CD14-positive monocyte (primary cell): ENCODE results near the gene SLCO3A1. TPM values are rescaled to one million over a fixed set of nuclear protein-coding genes. Genes with fewer than 3 reads are reported as not detected.

ENCODE experiments used
- DNase-seq, 3 donors: peaks; one replicate each; pipeline ENCODE4 v3.0.0-alpha.2; 2011 to 2022
- H2AFZ ChIP-seq: 2 replicates; pipeline ENCODE4 v1.6.0; 2012; ENCODE audit warnings: mild to moderate bottlenecking, low read depth, low read length, inconsistent platforms; ENCODE audit not compliant: insufficient read depth, poor library complexity, severe bottlenecking
- H3K27ac ChIP-seq, 2 donors: 1 replicate in 1 of 2; 2 replicates in 1 of 2; pipeline ENCODE4 v1.5.1; 2012 to 2013; ENCODE audit warnings: low read length in 2 of 2, control low read depth in 1 of 2, inconsistent platforms in 1 of 2, low read depth in 1 of 2, mild to moderate bottlenecking in 1 of 2
- H3K27me3 ChIP-seq, 2 donors: one replicate each; pipeline versions ENCODE4 v1.6.0 to v1.6.1; 2011 to 2013; ENCODE audit warnings: low read length in 2 of 2; ENCODE audit not compliant: control insufficient read depth in 2 of 2, insufficient read depth in 2 of 2
- H3K36me3 ChIP-seq, 2 donors: replicated peaks in 1 of 2; 1 replicate in 1 of 2; 2 replicates in 1 of 2; pipeline versions ENCODE4 v1.5.1 to v1.6.1; 2012 to 2013; ENCODE audit warnings: low read length in 2 of 2, control low read depth in 1 of 2, inconsistent platforms in 1 of 2, mild to moderate bottlenecking in 1 of 2; ENCODE audit not compliant: insufficient read depth in 2 of 2, control insufficient read depth in 1 of 2
- H3K4me1 ChIP-seq, 2 donors: 1 replicate in 1 of 2; 2 replicates in 1 of 2; pipeline versions ENCODE4 v1.5.1 to v1.6.1; 2012 to 2013; ENCODE audit warnings: low read length in 2 of 2, control low read depth in 1 of 2, inconsistent platforms in 1 of 2, mild to moderate bottlenecking in 1 of 2, moderate library complexity in 1 of 2; ENCODE audit not compliant: insufficient read depth in 2 of 2, control insufficient read depth in 1 of 2
- H3K4me2 ChIP-seq: replicated peaks from 2 replicates; pipeline ENCODE3; 2012; ENCODE audit warnings: low read length, moderate library complexity, mild to moderate bottlenecking; ENCODE audit not compliant: poor library complexity, severe bottlenecking; ENCODE audit errors: extremely low read depth
- H3K4me3 ChIP-seq, 3 experiments: fragments of 200-600 bp in 1 of 3; sonication (generic) in 1 of 3; replicated peaks in 1 of 3; 1 replicate in 2 of 3; 2 replicates in 1 of 3; pipeline ENCODE4 v1.5.1; 2011 to 2013; ENCODE audit warnings: low read length in 3 of 3, mild to moderate bottlenecking in 3 of 3, control low read depth in 2 of 3, low read depth in 2 of 3, inconsistent platforms in 1 of 3, moderate library complexity in 1 of 3
- H3K79me2 ChIP-seq: 2 replicates; pipeline ENCODE4 v1.6.0; 2012; ENCODE audit warnings: mild to moderate bottlenecking, control low read depth, inconsistent platforms, low read length, moderate library complexity; ENCODE audit not compliant: insufficient read depth
- H3K9ac ChIP-seq: 2 replicates; pipeline ENCODE4 v1.6.0; 2017; ENCODE audit warnings: low read length, mild to moderate bottlenecking; ENCODE audit not compliant: insufficient read depth, poor library complexity, severe bottlenecking
- H3K9me3 ChIP-seq, 2 donors: replicated peaks in 1 of 2; 1 replicate in 1 of 2; 2 replicates in 1 of 2; pipeline versions ENCODE4 v1.5.1 to v1.6.1; 2012 to 2013; ENCODE audit warnings: low read length in 2 of 2, control low read depth in 1 of 2; ENCODE audit not compliant: control insufficient read depth in 1 of 2, insufficient read depth in 1 of 2
- H4K20me1 ChIP-seq: 2 replicates; pipeline ENCODE4 v1.6.0; 2012; ENCODE audit warnings: mild to moderate bottlenecking, low read length, control low read depth, moderate library complexity; ENCODE audit not compliant: insufficient read depth
- H3K27ac Mint-ChIP-seq, 7 donors: one replicate each; pipeline ENCODE4 v1.8.0; 2020; ENCODE audit warnings: mild to moderate bottlenecking in 7 of 7, mixed read lengths in 7 of 7, moderate library complexity in 6 of 7, inconsistent platforms in 2 of 7
- H3K27me3 Mint-ChIP-seq, 3 donors: one replicate each; pipeline ENCODE4 v1.8.0; 2021 to 2022; ENCODE audit warnings: low read depth in 3 of 3, mild to moderate bottlenecking in 3 of 3, mixed read lengths in 3 of 3, moderate library complexity in 3 of 3, inconsistent platforms in 1 of 3
- H3K36me3 Mint-ChIP-seq, 2 donors: one replicate each; pipeline ENCODE4 v1.8.0; 2020; ENCODE audit warnings: mixed read lengths in 2 of 2, inconsistent platforms in 1 of 2, mild to moderate bottlenecking in 1 of 2
- H3K4me1 Mint-ChIP-seq: one replicate; pipeline ENCODE4 v1.8.0; 2020; ENCODE audit warnings: mild to moderate bottlenecking, mixed read lengths
- H3K4me3 Mint-ChIP-seq, 2 donors: one replicate each; pipeline ENCODE4 v1.8.0; 2020; ENCODE audit warnings: mild to moderate bottlenecking in 2 of 2, mixed read lengths in 2 of 2, moderate library complexity in 1 of 2
- H3K9me3 Mint-ChIP-seq, 7 donors: one replicate each; pipeline ENCODE4 v1.8.0; 2020 to 2022; ENCODE audit warnings: mixed read lengths in 7 of 7, mild to moderate bottlenecking in 6 of 7, moderate library complexity in 6 of 7, inconsistent platforms in 2 of 7
- WGBS: methylation state at CpG from one replicate; pipeline ENCODE4 v1.1.5; 2013; ENCODE audit warnings: missing lambda C conversion rate; ENCODE audit not compliant: insufficient coverage; 5-methylcytosine and 5-hydroxymethylcytosine counted together
- intact Hi-C, 2 donors: fragments of 100-400 bp; cut with micrococcal nuclease; formaldehyde crosslinking; loops; one replicate each; pipeline versions ENCODE4 v1.15.0 to v1.15.1; 2023
- polyA plus RNA-seq, 3 donors: library from polyadenylated mRNA; depleted of rRNA in 1 of 3; unstranded in 2 of 3; stranded (reverse) in 1 of 3; fragments of 300-500 nt in 2 of 3; fragments of >200 nt in 1 of 3; fragmentation: Illumina TruSeq in 2 of 3; gene quantifications; 1 replicate in 2 of 3; 2 replicates in 1 of 3; pipeline ENCODE4 v1.2.3, GENCODE V29; 2012 to 2021
- TF ChIP-seq, protein P1 (sequence below): fragments of 200-600 bp; IDR thresholded peaks from one replicate; pipeline ENCODE4 v1.8.0; 2022; ENCODE audit warnings: antibody characterized with exemption, mild to moderate bottlenecking

SLCO3A1 gene
- polyA plus RNA-seq, 3 donors = 53.7 to 76.2 (median 62.8) TPM

DNA sequence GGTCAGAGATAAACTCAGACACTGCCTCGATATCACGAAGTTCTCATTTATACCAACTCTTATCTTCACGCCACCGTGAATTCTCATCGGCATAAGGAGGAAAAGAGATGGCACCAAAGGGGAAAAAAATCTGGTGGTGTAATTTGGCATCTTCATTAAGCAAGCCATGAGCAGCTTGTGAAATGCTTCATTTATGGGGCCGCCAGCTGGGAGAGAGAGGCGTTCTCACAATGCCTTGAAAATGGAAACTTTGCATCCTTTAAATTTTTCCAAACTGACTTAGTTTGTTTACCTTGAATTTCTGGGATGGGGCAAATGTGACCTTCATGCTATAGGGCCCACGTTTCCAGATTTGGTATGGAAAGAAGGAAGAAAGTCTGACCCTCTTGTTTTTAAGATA is 297.7 kb downstream of the SLCO3A1 start:
- no peak overlapping the region for H2AFZ ChIP-seq
- H3K4me2 ChIP-seq = no peak overlapping the region
- no peak for DNase-seq
- Mint-ChIP-seq H3K36me3 (peaks cover 96 to 99% of the 10 kb centered on the region in 2 donors), H3K4me3 (no peak overlapping the region), H3K4me1 (no peaks in the 10 kb centered on the region), H3K27ac (no peak overlapping the region), H3K27me3 (no peaks in the 10 kb centered on the region), H3K9me3 (no peaks in the 10 kb centered on the region)
- H4K20me1 ChIP-seq = peaks cover 14% of the 10 kb centered on the region
- H3K36me3 ChIP-seq = peaks cover 89 to 100% of the 10 kb centered on the region in 2 donors
- H3K9ac ChIP-seq = no peak overlapping the region
- H3K27ac ChIP-seq = no peak overlapping the region
- TF ChIP-seq, protein P1, sequence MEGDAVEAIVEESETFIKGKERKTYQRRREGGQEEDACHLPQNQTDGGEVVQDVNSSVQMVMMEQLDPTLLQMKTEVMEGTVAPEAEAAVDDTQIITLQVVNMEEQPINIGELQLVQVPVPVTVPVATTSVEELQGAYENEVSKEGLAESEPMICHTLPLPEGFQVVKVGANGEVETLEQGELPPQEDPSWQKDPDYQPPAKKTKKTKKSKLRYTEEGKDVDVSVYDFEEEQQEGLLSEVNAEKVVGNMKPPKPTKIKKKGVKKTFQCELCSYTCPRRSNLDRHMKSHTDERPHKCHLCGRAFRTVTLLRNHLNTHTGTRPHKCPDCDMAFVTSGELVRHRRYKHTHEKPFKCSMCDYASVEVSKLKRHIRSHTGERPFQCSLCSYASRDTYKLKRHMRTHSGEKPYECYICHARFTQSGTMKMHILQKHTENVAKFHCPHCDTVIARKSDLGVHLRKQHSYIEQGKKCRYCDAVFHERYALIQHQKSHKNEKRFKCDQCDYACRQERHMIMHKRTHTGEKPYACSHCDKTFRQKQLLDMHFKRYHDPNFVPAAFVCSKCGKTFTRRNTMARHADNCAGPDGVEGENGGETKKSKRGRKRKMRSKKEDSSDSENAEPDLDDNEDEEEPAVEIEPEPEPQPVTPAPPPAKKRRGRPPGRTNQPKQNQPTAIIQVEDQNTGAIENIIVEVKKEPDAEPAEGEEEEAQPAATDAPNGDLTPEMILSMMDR = no peak
- no peaks in the 10 kb centered on the region for H3K4me1 ChIP-seq
- no peak overlapping the region for H3K4me3 ChIP-seq
- H3K27me3 ChIP-seq = no peaks in the 10 kb centered on the region
- H3K79me2 ChIP-seq = no peaks in the 10 kb centered on the region
- no peaks in the 10 kb centered on the region for H3K9me3 ChIP-seq
- no CpG with 5 or more reads among the region's 8 CpGs for WGBS
- intact Hi-C loops = no loop called here

DNA sequence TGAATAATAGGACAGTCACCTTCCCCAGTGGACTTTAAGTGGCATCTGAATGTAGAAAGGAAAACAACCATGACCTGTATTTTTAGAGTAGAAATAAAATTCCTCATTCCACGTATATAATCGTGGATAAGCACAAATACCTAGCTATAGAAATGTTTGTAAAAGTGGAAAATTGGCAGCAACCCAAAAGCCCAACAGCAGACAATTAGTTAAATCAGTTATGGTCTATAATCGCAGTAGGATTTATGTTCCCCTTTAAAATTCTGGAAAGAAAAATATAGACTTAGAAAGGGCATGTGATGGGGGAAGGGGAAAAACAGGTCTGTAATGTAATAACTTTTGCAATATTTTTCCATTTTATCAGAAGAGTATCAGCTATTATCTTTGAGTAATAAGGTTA is 298.2 kb downstream of the SLCO3A1 start:
- H3K27me3 Mint-ChIP-seq = no peaks in the 10 kb centered on the region
- H3K9me3 Mint-ChIP-seq = no peaks in the 10 kb centered on the region
- H3K4me3 ChIP-seq = no peak overlapping the region
- H3K79me2 ChIP-seq = no peaks in the 10 kb centered on the region
- H3K9ac ChIP-seq = no peak overlapping the region
- no peak overlapping the region for H3K4me2 ChIP-seq
- peaks cover 14% of the 10 kb centered on the region for H4K20me1 ChIP-seq
- no peak for DNase-seq
- H3K27ac Mint-ChIP-seq = no peak overlapping the region
- WGBS = no CpG with 5 or more reads among the region's 3 CpGs
- H3K9me3 ChIP-seq = no peaks in the 10 kb centered on the region
- H3K27ac ChIP-seq = no peak overlapping the region
- intact Hi-C loops = no loop called here
- H3K4me1 Mint-ChIP-seq = no peaks in the 10 kb centered on the region
- no peaks in the 10 kb centered on the region for H3K27me3 ChIP-seq
- peaks cover 88 to 100% of the 10 kb centered on the region in 2 donors for H3K36me3 ChIP-seq
- no peaks in the 10 kb centered on the region for H3K4me1 ChIP-seq
- peaks cover 96 to 99% of the 10 kb centered on the region in 2 donors for H3K36me3 Mint-ChIP-seq
- no peak overlapping the region for H2AFZ ChIP-seq
- H3K4me3 Mint-ChIP-seq = no peak overlapping the region
- TF ChIP-seq, protein P1 = no peak
